Measurements from ENCODE around the gene FKRP. TPM values are rescaled to one million over a fixed set of nuclear protein-coding genes. Genes with fewer than 3 reads are reported as not detected.
"Not testable (repeated sequence)": the region's sequence is repeated elsewhere in the genome, so short reads cannot be mapped to it uniquely, and the experiment has no call there.

The FKRP gene
- total RNA-seq, 2 experiments from 2014 or later = 7.7 to 10.1 TPM

DNA sequence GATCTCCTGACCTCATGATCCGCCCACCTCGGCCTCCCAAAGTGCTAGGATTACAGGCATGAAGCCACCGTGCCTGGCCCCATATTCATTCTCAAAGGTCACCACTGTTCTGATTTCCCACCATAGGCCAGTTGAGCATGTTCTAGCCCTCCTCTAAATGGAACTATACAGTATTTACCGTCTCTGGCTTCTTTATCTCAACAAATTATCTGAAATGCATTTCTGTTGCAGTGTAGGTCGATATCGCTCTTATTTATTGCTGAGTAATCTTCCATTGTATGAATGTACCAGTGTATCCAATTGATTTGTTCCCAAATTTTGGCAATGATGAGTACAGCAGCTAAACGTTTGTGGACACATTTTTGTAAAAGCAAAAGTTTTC is 27.2 kb downstream of the FKRP start:
- ATAC-seq (no peak), DNase-seq (no peak)
- ChIA-PET CTCF (interaction anchor here (0.9 to 1.0 kb wide), 2 partner anchors 43 to 68 kb away, joined by 3 read pairs; no protein-coding TSS in a partner anchor), POLR2A (interaction anchor here (1.3 to 2.0 kb wide), 3 partner anchors 9 to 167 kb away, joined by 4 to 9 read pairs (median 4); no protein-coding TSS in a partner anchor)
- H3K9me3 Mint-ChIP-seq = no peaks in the 10 kb centered on the region
- TF ChIP-seq, protein P1, sequence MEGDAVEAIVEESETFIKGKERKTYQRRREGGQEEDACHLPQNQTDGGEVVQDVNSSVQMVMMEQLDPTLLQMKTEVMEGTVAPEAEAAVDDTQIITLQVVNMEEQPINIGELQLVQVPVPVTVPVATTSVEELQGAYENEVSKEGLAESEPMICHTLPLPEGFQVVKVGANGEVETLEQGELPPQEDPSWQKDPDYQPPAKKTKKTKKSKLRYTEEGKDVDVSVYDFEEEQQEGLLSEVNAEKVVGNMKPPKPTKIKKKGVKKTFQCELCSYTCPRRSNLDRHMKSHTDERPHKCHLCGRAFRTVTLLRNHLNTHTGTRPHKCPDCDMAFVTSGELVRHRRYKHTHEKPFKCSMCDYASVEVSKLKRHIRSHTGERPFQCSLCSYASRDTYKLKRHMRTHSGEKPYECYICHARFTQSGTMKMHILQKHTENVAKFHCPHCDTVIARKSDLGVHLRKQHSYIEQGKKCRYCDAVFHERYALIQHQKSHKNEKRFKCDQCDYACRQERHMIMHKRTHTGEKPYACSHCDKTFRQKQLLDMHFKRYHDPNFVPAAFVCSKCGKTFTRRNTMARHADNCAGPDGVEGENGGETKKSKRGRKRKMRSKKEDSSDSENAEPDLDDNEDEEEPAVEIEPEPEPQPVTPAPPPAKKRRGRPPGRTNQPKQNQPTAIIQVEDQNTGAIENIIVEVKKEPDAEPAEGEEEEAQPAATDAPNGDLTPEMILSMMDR (IDR thresholded peaks at IDR 0.05) = no peak
- H3K4me3 Mint-ChIP-seq = no peak overlapping the region
- peaks cover 10% of the 10 kb centered on the region for H3K4me1 Mint-ChIP-seq (ENCODE audit: low read depth)
- peaks cover 34% of the 10 kb centered on the region for H3K36me3 Mint-ChIP-seq (ENCODE audit: low read depth)
- H3K27ac Mint-ChIP-seq = no peak overlapping the region
- H3K27me3 Mint-ChIP-seq = no peaks in the 10 kb centered on the region
- intact Hi-C loops (cut with micrococcal nuclease) = no loop called here

DNA sequence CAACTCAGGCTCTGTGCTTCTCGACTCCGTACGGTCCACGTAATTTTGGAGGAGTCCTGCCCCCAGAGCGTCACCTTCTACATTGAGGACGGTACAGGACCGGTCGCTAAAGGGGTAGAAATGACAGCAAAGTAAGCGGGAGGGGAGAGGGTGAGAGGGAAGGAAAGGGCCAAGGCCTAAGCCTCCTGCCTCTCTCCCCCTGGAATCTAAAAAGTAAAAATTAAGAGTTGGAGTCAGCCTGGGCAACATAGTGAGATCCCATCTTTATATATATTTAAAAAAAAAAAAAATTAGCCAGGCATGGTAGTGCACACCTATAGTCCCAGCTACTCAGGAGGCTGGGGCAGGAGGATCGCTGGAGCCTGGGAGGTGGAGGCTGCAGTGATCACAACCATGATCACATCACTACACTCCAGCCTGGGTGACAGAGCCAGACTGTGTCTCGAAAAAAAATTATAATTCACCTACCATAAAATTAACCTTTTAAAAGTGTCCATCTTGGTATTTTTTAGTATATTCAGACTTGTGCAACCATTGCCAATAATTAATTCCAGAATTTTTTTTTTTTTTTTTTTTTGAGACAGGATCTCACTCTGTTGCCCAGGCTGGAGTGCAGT is 29.9 kb downstream of the FKRP start:
- ChIA-PET POLR2A (interaction anchor here (0.8 to 1.4 kb wide), 3 partner anchors 9 to 13 kb away, joined by 4 to 5 read pairs (median 5); partner anchors contain the start of gene SLC1A5), CTCF (interaction anchor here (1.0 to 3.1 kb wide), 2 partner anchors 9 to 64 kb away, joined by 3 to 14 read pairs; no protein-coding TSS in a partner anchor)
- H3K4me1 Mint-ChIP-seq (ENCODE audit: low read depth) = peaks cover 16% of the 10 kb centered on the region
- no peaks in the 10 kb centered on the region for H3K27me3 Mint-ChIP-seq
- TF ChIP-seq, protein P1 (IDR thresholded peaks at IDR 0.05) = no peak
- no peak overlapping the region for H3K27ac Mint-ChIP-seq
- no peaks in the 10 kb centered on the region for H3K9me3 Mint-ChIP-seq
- DNase-seq = no peak
- H3K4me3 Mint-ChIP-seq = no peak overlapping the region
- intact Hi-C loops (cut with micrococcal nuclease) = no loop called here
- H3K36me3 Mint-ChIP-seq (ENCODE audit: low read depth) = peaks cover 52% of the 10 kb centered on the region
- ATAC-seq = no peak

DNA sequence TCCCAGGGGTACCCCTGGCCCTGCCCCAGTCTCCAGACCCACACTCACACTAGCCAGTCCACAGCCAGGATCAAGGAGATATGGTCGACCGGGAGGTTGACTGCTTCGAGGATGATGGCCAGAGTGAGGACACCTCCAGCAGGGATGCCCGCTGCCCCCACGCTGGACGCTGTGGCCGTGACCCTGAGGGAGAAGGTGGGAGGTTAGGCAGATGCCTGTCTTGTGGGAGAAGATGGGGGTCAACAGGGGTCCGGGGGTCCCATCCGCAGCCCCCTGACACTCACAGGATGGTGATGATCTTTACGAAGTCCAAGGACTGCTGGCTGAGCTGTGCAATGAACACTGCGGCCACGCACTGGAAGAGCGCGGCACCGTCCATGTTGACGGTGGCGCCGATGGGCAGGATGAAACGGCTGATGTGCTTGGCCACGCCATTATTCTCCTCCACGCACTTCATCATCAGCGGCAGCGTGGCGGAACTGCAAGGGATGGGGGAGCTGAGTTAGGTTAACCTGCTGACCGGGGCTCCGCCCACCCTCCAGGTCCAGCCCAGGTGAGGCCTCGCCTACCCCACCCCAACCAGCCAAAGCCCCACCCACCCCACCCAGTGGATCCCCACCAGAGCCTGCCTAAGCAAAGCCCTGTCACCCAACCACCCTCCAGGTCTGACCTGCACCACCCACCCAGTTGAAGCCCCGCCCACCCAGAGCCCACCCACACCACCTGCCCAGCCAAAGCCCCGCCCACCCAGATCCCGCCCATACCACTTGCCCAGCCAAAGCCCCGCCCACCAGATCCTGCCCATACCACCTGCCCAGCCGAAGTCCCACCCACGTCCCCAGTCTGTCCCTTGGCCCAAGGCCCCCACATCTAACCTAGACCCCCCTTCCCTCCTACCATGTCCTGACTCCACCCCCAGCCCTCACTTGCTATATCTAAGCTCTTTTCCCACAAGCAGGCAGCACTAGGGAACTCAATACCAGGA is 31.4 kb downstream of the FKRP start:
- Mint-ChIP-seq H3K9me3 (no peaks in the 10 kb centered on the region), H3K27ac (peak overlapping the region; percentile 42), H3K27me3 (no peaks in the 10 kb centered on the region), H3K4me3 (no peak overlapping the region), H3K4me1 (ENCODE audit: low read depth) (peaks cover 22% of the 10 kb centered on the region), H3K36me3 (ENCODE audit: low read depth) (peaks cover 61% of the 10 kb centered on the region)
- TF ChIP-seq, protein P1 (IDR thresholded peaks at IDR 0.05) = no peak
- POLR2A ChIA-PET = interaction anchor here (0.6 to 1.4 kb wide), 5 partner anchors 7 to 24 kb away, joined by 4 to 7 read pairs (median 5); partner anchors contain the start of gene SLC1A5
- CTCF ChIA-PET = interaction anchor here (1.0 to 3.1 kb wide), 3 partner anchors 10 to 72 kb away, joined by 3 to 14 read pairs (median 4); no protein-coding TSS in a partner anchor
- DNase-seq (peak; percentile 45), ATAC-seq (peak; percentile 43)
- intact Hi-C loops (cut with micrococcal nuclease) = no loop called here

DNA sequence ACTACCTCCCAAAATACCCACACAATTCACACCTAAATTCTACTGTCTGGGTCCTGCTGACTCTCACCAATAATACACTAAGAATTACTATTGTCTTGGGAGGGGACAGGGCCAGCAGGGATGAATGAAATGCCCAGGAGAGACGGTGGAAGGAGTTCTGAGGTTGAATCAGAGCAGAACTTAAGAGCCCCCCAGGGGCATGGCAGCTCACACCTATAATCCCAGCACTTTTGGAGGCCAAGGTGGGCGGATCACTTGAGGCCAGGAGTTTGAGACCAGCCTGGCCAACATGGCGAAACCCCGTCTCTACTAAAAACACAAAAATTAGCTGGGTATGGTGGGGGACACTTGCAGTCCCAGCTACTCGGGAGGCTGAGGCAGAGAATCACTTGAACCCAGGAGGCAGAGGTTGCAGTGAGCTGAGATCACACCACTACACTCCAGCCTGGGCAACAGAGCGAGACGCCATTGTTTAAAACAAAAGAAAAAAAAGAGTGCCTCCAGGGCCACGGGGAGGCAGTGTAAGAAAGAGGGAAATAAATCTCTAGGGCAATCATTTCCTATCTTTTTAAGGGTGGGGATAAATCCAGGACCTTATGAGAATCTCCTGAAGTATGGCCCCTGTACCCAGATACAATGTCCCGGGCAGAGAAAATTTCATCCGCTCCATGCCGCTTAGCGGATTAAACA is 32.2 kb downstream of the FKRP start:
- H3K4me3 Mint-ChIP-seq; ATAC-seq; H3K27me3 Mint-ChIP-seq; intact Hi-C loops (cut with micrococcal nuclease); H3K9me3 Mint-ChIP-seq; DNase-seq: not testable (repeated sequence)
- CTCF ChIA-PET = interaction anchor here (1.0 to 3.1 kb wide), 3 partner anchors 11 to 73 kb away, joined by 3 to 14 read pairs (median 4); no protein-coding TSS in a partner anchor
- POLR2A ChIA-PET = interaction anchor here (0.5 to 1.1 kb wide), 3 partner anchors 10 to 24 kb away, joined by 4 to 7 read pairs (median 5); partner anchors contain the start of gene SLC1A5
- Mint-ChIP-seq H3K36me3 (ENCODE audit: low read depth) (peaks cover 67% of the 10 kb centered on the region), H3K27ac (peak overlapping the region; percentile 42), H3K4me1 (ENCODE audit: low read depth) (peaks cover 28% of the 10 kb centered on the region)
